Islet precursor cell (in vitro differentiated cells): ENCODE data around the gene GPR39.

Source experiments
- DNase-seq: peaks from one replicate; pipeline ENCODE4 v3.0.0-alpha.2; 2018

GPR39 gene

GRCh38 chr2:132681766-132682165 is 265.2 kb downstream of the GPR39 start:
- no peak for DNase-seq

GRCh38 chr2:132690664-132691303 is 274.2 kb downstream of the GPR39 start:
- no peak for DNase-seq

GRCh38 chr2:132691556-132691955 is 275.0 kb downstream of the GPR39 start:
- DNase-seq = no peak

- DNase-seq = no peak
These were observed 276.2 kb downstream of the GPR39 start for GRCh38 chr2:132692816-132693215.
